ENCODE data around the gene CDH4. TPM values are rescaled to one million over a fixed set of nuclear protein-coding genes. Genes with fewer than 3 reads are reported as not detected.

CDH4 gene
- total RNA-seq, 1 experiment from 2014 or later, result 25.0 TPM

DNA sequence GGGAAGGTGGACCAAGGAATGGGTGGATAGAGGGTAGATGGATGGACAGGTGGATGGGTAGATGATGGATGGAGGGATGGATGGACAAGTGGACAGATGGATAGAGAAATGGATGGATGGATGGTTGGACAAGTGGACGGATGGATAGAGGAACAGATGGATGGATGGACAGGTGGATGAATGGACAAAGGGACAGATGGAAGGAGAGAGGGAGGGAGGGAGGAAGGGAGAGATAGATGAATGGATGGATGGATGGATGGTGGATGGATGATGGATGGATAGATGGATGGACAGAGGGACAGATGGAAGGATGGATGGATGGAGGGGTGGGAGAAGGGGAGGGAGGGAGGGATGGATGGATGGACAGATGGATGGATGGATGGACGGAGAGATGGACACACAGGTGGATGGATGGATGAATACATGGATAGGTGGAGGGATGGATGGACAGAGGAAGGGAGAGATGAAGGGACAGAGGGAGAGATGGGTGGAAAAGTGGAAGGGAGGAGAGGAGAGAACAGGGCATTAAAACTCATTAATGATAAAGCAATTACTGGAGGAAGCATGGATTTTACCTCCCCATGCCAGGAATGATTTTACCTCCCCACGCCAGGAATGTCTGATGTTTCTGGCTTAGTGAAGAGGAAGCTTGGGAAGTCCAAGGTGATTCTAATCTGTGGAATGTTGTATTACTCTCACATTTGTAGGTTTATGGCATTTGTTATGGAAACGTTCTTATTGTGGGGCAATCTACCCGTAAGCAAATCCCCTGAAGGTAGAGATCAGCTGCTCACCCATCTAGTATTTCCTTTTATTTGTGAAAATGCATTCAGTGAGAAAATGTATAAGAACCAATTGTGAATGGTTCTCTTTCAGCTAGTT, 430.3 kb downstream of the CDH4 start:
- no peak for DNase-seq (ENCODE audit: unreplicated experiment)
- peaks cover 7% of the 10 kb centered on the region for H3K9me3 Mint-ChIP-seq (ENCODE audit: unreplicated experiment)

GRCh38 chr20:61682996-61683681, 431.1 kb downstream of the CDH4 start:
- no TSS peak for BruUV-seq (replicated peaks)
- POLR2A ChIA-PET, result interaction anchor here (0.6 kb wide), 1 partner anchor 1304 kb away, joined by 3 read pairs; no protein-coding TSS in a partner anchor
- Mint-ChIP-seq H3K27ac (ENCODE audit: low read depth, unreplicated experiment) (no peak overlapping the region), H3K27me3 (ENCODE audit: insufficient read depth, unreplicated experiment) (no peaks in the 10 kb centered on the region), H3K4me3 (ENCODE audit: unreplicated experiment) (no peak overlapping the region), H3K9me3 (ENCODE audit: unreplicated experiment) (peaks cover 7% of the 10 kb centered on the region), H3K36me3 (ENCODE audit: insufficient read depth, unreplicated experiment) (no peaks in the 10 kb centered on the region), H3K4me1 (ENCODE audit: insufficient read depth, unreplicated experiment) (peaks cover 25% of the 10 kb centered on the region)
- intact Hi-C loops (cut with micrococcal nuclease), result no loop called here
- CTCF ChIA-PET, result interaction anchor here (0.7 to 1.6 kb wide), 3 partner anchors 152 to 213 kb away, joined by 3 read pairs; no protein-coding TSS in a partner anchor
- TF ChIP-seq, protein P1, sequence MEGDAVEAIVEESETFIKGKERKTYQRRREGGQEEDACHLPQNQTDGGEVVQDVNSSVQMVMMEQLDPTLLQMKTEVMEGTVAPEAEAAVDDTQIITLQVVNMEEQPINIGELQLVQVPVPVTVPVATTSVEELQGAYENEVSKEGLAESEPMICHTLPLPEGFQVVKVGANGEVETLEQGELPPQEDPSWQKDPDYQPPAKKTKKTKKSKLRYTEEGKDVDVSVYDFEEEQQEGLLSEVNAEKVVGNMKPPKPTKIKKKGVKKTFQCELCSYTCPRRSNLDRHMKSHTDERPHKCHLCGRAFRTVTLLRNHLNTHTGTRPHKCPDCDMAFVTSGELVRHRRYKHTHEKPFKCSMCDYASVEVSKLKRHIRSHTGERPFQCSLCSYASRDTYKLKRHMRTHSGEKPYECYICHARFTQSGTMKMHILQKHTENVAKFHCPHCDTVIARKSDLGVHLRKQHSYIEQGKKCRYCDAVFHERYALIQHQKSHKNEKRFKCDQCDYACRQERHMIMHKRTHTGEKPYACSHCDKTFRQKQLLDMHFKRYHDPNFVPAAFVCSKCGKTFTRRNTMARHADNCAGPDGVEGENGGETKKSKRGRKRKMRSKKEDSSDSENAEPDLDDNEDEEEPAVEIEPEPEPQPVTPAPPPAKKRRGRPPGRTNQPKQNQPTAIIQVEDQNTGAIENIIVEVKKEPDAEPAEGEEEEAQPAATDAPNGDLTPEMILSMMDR (IDR thresholded peaks at IDR 0.05; ENCODE audit: unreplicated experiment), result no peak
- DNase-seq (ENCODE audit: unreplicated experiment), result no peak

More for the DNA sequence above, 430.3 kb downstream of the CDH4 start:
- POLR2A ChIA-PET, result interaction anchor here (0.6 kb wide), 1 partner anchor 1303 kb away, joined by 3 read pairs; no protein-coding TSS in a partner anchor
- intact Hi-C loops (cut with micrococcal nuclease), result no loop called here
- Mint-ChIP-seq H3K4me1 (ENCODE audit: insufficient read depth, unreplicated experiment) (peaks cover 25% of the 10 kb centered on the region), H3K27ac (ENCODE audit: low read depth, unreplicated experiment) (no peak overlapping the region), H3K27me3 (ENCODE audit: insufficient read depth, unreplicated experiment) (no peaks in the 10 kb centered on the region), H3K4me3 (ENCODE audit: unreplicated experiment) (no peak overlapping the region), H3K36me3 (ENCODE audit: insufficient read depth, unreplicated experiment) (no peaks in the 10 kb centered on the region)
- TF ChIP-seq, protein P1 (IDR thresholded peaks at IDR 0.05; ENCODE audit: unreplicated experiment), result no peak
- CTCF ChIA-PET, result interaction anchor here (0.6 kb wide), 1 partner anchor 73 kb away, joined by 4 read pairs; no protein-coding TSS in a partner anchor
- no TSS peak for BruUV-seq (replicated peaks)

GRCh38 chr20:61683721-61684120, 431.7 kb downstream of the CDH4 start:
- TF ChIP-seq, protein P1 (IDR thresholded peaks at IDR 0.05; ENCODE audit: unreplicated experiment), result no peak
- H3K27ac Mint-ChIP-seq (ENCODE audit: low read depth, unreplicated experiment), result no peak overlapping the region

GRCh38 chr20:61684136-61684535, 432.1 kb downstream of the CDH4 start:
- ChIA-PET CTCF (interaction anchor here (0.8 to 1.6 kb wide), 4 partner anchors 21 to 212 kb away, joined by 3 read pairs; no protein-coding TSS in a partner anchor), POLR2A (interaction anchor here (1.1 kb wide), 1 partner anchor 14 kb away, joined by 3 read pairs; no protein-coding TSS in a partner anchor)
- peaks cover 25% of the 10 kb centered on the region for H3K4me1 Mint-ChIP-seq (ENCODE audit: insufficient read depth, unreplicated experiment)
- intact Hi-C loops (cut with micrococcal nuclease), result no loop called here
- H3K27ac Mint-ChIP-seq (ENCODE audit: low read depth, unreplicated experiment), result no peak overlapping the region
- H3K27me3 Mint-ChIP-seq (ENCODE audit: insufficient read depth, unreplicated experiment), result peaks cover under 1% of the 10 kb centered on the region
- TF ChIP-seq, protein P1 (IDR thresholded peaks at IDR 0.05; ENCODE audit: unreplicated experiment), result no peak
- H3K36me3 Mint-ChIP-seq (ENCODE audit: insufficient read depth, unreplicated experiment), result no peaks in the 10 kb centered on the region
- H3K4me3 Mint-ChIP-seq (ENCODE audit: unreplicated experiment), result no peak overlapping the region
- BruUV-seq (replicated peaks), result no TSS peak
- no peak for DNase-seq (ENCODE audit: unreplicated experiment)
- H3K9me3 Mint-ChIP-seq (ENCODE audit: unreplicated experiment), result peaks cover 7% of the 10 kb centered on the region

More at GRCh38 chr20:61683721-61684120, 431.7 kb downstream of the CDH4 start:
- no peak overlapping the region for H3K4me3 Mint-ChIP-seq (ENCODE audit: unreplicated experiment)
- BruUV-seq (replicated peaks), result no TSS peak
- H3K9me3 Mint-ChIP-seq (ENCODE audit: unreplicated experiment), result peaks cover 7% of the 10 kb centered on the region
- POLR2A ChIA-PET, result interaction anchor here (1.1 kb wide), 1 partner anchor 15 kb away, joined by 3 read pairs; no protein-coding TSS in a partner anchor
- no peaks in the 10 kb centered on the region for H3K27me3 Mint-ChIP-seq (ENCODE audit: insufficient read depth, unreplicated experiment)
- DNase-seq (ENCODE audit: unreplicated experiment), result no peak
- intact Hi-C loops (cut with micrococcal nuclease), result no loop called here
- H3K36me3 Mint-ChIP-seq (ENCODE audit: insufficient read depth, unreplicated experiment), result no peaks in the 10 kb centered on the region
- H3K4me1 Mint-ChIP-seq (ENCODE audit: insufficient read depth, unreplicated experiment), result peaks cover 25% of the 10 kb centered on the region
- CTCF ChIA-PET, result interaction anchor here (0.7 to 1.6 kb wide), 5 partner anchors 21 to 213 kb away, joined by 3 read pairs; no protein-coding TSS in a partner anchor

Measured in MCF 10A (cell line).